ENCODE measurements around the gene CEBPG.

DNA sequence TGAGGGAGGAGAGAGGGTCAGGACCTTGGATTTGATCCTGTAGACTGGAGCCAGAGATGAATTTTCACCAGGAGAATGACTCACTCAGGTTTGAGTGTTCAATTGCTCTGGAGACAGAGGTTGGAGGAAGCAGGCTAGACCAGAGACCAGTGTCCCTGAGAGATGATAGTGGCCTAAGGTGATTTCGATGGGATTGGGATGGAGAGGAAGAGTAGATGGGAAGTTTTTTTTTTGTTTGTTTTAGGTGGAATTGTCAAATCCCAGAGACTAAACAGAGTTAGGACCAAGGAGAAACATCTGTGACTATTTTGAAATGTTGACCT is 2.3 kb downstream of the CEBPG start:
- TF ChIP-seq, protein P1, sequence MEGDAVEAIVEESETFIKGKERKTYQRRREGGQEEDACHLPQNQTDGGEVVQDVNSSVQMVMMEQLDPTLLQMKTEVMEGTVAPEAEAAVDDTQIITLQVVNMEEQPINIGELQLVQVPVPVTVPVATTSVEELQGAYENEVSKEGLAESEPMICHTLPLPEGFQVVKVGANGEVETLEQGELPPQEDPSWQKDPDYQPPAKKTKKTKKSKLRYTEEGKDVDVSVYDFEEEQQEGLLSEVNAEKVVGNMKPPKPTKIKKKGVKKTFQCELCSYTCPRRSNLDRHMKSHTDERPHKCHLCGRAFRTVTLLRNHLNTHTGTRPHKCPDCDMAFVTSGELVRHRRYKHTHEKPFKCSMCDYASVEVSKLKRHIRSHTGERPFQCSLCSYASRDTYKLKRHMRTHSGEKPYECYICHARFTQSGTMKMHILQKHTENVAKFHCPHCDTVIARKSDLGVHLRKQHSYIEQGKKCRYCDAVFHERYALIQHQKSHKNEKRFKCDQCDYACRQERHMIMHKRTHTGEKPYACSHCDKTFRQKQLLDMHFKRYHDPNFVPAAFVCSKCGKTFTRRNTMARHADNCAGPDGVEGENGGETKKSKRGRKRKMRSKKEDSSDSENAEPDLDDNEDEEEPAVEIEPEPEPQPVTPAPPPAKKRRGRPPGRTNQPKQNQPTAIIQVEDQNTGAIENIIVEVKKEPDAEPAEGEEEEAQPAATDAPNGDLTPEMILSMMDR (IDR thresholded peaks at IDR 0.05; ENCODE audit: low read length), result no peak
- TF ChIP-seq EZH2 (optimal IDR thresholded peaks at IDR 0.05; ENCODE audit: low read depth, low read length), result no peak

Measured in MM.1S (cell line).